Astrocyte (in vitro differentiated cells and primary cell): ENCODE results near the gene CACNA2D4. TPM values are rescaled to one million over a fixed set of nuclear protein-coding genes. Genes with fewer than 3 reads are reported as not detected.
A peak's percentile ranks its signal among the peaks of the same experiment; 100 is the strongest.

Experiments used
- DNase-seq: peaks from one replicate; pipeline ENCODE4 v3.0.0-alpha.2; 2010; ENCODE audit warnings: low read depth
- FAIRE-seq: peaks from 2 replicates; lab custom pipeline; 2011; peaks lifted over from hg19 to GRCh38; lab: Jason Lieb, UNC
- H2AFZ ChIP-seq: 2 replicates; pipeline ENCODE4 v1.6.0; 2012; ENCODE audit warnings: low read depth, low read length, inconsistent platforms
- H3K27ac ChIP-seq: 2 replicates; pipeline ENCODE4 v1.5.1; 2011; ENCODE audit warnings: low read depth, low read length, inconsistent platforms
- H3K27me3 ChIP-seq: 2 replicates; pipeline ENCODE4 v1.6.0; 2011; ENCODE audit warnings: low read length, inconsistent platforms; ENCODE audit not compliant: insufficient read depth
- H3K36me3 ChIP-seq: 2 replicates; pipeline ENCODE4 v1.5.1; 2011; ENCODE audit warnings: low read length, inconsistent platforms; ENCODE audit not compliant: insufficient read depth
- H3K4me1 ChIP-seq: 2 replicates; pipeline ENCODE4 v1.5.1; 2011; ENCODE audit warnings: low read length, inconsistent platforms; ENCODE audit not compliant: insufficient read depth
- H3K4me2 ChIP-seq: 2 replicates; pipeline ENCODE4 v1.6.0; 2012; ENCODE audit warnings: low read length, inconsistent platforms
- H3K4me3 ChIP-seq: 2 replicates; pipeline ENCODE4 v1.5.1; 2011; ENCODE audit warnings: low read depth, mild to moderate bottlenecking, low read length, inconsistent platforms; ENCODE audit not compliant: insufficient read depth
- H3K79me2 ChIP-seq: 2 replicates; pipeline ENCODE4 v1.6.0; 2012; ENCODE audit warnings: mild to moderate bottlenecking, low read length, inconsistent platforms; ENCODE audit not compliant: insufficient read depth
- H3K9ac ChIP-seq: 2 replicates; pipeline ENCODE4 v1.6.0; 2012; ENCODE audit warnings: mild to moderate bottlenecking, low read length, inconsistent platforms
- H3K9me3 ChIP-seq: 2 replicates; pipeline ENCODE4 v1.5.1; 2012; ENCODE audit warnings: low read depth, mild to moderate bottlenecking, low read length, inconsistent platforms; ENCODE audit not compliant: insufficient read depth
- H4K20me1 ChIP-seq: 2 replicates; pipeline ENCODE4 v1.6.0; 2012; ENCODE audit warnings: low read length, inconsistent platforms; ENCODE audit not compliant: insufficient read depth
- H3K27ac Mint-ChIP-seq: one replicate; pipeline ENCODE4 v1.8.0; 2021; ENCODE audit warnings: mild to moderate bottlenecking, mixed read lengths; ENCODE audit not compliant: unreplicated experiment
- H3K27me3 Mint-ChIP-seq: one replicate; pipeline ENCODE4 v1.8.0; 2021; ENCODE audit warnings: low read depth, mixed read lengths; ENCODE audit not compliant: unreplicated experiment
- H3K36me3 Mint-ChIP-seq: one replicate; pipeline ENCODE4 v1.8.0; 2021; ENCODE audit warnings: low read depth, mixed read lengths; ENCODE audit not compliant: unreplicated experiment
- H3K4me1 Mint-ChIP-seq: one replicate; pipeline ENCODE4 v1.8.0; 2021; ENCODE audit warnings: low read depth, mixed read lengths; ENCODE audit not compliant: unreplicated experiment
- H3K4me3 Mint-ChIP-seq: one replicate; pipeline ENCODE4 v1.8.0; 2021; ENCODE audit warnings: mild to moderate bottlenecking, moderate library complexity, mixed read lengths; ENCODE audit not compliant: unreplicated experiment
- H3K9me3 Mint-ChIP-seq: one replicate; pipeline ENCODE4 v1.8.0; 2021; ENCODE audit warnings: mild to moderate bottlenecking, mixed read lengths; ENCODE audit not compliant: unreplicated experiment
- EZH2 ChIP-seq: IDR thresholded peaks from 2 replicates; pipeline ENCODE4 v1.6.1; 2012; ENCODE audit warnings: mild to moderate bottlenecking, low read length, inconsistent platforms; ENCODE audit not compliant: insufficient read depth
- total RNA-seq: library from RNA; stranded (reverse); gene quantifications from 2 replicates; pipeline ENCODE4 v1.2.1, GENCODE V29; 2021
- TF ChIP-seq, protein P1 (sequence below): IDR thresholded peaks from 2 replicates; pipeline ENCODE4 v1.5.1; 2011; ENCODE audit warnings: low read depth, mild to moderate bottlenecking, inconsistent platforms, low read length, moderate library complexity; ENCODE audit not compliant: insufficient read depth

The CACNA2D4 gene
- total RNA-seq, 1 donor from 2014 or later, result 0.09 TPM

DNA sequence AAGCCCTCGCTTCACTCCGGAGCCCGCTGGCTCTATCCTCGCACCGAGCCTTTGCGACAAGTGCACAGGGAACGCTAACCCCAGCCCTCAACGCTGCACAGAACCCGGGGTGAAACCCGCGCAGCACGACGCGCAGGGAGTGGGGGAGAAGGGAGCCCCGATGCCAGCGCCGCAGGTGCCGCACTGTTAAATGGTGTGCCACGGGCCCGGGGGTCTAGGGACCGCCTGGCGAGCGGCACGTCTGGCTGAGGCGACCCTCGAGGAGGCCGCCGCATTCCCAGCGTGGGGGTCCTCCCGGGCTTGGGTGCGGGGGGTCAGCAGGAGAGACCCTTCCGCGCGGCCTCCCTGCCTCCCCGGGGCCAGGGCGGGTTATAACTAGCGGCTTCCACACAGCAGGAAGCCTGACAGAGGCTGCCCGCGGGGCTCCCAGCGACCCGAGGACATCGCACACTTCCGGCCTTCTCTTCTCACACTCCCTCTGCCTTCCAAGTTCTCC lies 121.9 kb downstream of the CACNA2D4 start:
- FAIRE-seq (no peak), DNase-seq (no peak)
- Histone ChIP-seq H3K79me2 (no peaks in the 10 kb centered on the region), H3K9me3 (no peaks in the 10 kb centered on the region), H3K4me1 (peaks cover 9% of the 10 kb centered on the region), H4K20me1 (peaks cover under 1% of the 10 kb centered on the region), H3K4me3 (peak overlapping the region; percentile 50), H3K27me3 (no peaks in the 10 kb centered on the region), H3K9ac (no peak overlapping the region), H3K36me3 (no peaks in the 10 kb centered on the region), H3K27ac (no peak overlapping the region), H2AFZ (peak overlapping the region; percentile 78), H3K4me2 (peak overlapping the region; percentile 89)
- peaks cover 2% of the 10 kb centered on the region for H3K36me3 Mint-ChIP-seq
- TF ChIP-seq, protein P1, sequence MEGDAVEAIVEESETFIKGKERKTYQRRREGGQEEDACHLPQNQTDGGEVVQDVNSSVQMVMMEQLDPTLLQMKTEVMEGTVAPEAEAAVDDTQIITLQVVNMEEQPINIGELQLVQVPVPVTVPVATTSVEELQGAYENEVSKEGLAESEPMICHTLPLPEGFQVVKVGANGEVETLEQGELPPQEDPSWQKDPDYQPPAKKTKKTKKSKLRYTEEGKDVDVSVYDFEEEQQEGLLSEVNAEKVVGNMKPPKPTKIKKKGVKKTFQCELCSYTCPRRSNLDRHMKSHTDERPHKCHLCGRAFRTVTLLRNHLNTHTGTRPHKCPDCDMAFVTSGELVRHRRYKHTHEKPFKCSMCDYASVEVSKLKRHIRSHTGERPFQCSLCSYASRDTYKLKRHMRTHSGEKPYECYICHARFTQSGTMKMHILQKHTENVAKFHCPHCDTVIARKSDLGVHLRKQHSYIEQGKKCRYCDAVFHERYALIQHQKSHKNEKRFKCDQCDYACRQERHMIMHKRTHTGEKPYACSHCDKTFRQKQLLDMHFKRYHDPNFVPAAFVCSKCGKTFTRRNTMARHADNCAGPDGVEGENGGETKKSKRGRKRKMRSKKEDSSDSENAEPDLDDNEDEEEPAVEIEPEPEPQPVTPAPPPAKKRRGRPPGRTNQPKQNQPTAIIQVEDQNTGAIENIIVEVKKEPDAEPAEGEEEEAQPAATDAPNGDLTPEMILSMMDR, result no peak
- TF ChIP-seq EZH2, result peak; percentile 48
- peaks cover 4% of the 10 kb centered on the region for H3K27me3 Mint-ChIP-seq
- H3K27ac Mint-ChIP-seq, result no peak overlapping the region
- H3K4me1 Mint-ChIP-seq, result no peaks in the 10 kb centered on the region
- no peak overlapping the region for H3K4me3 Mint-ChIP-seq
- no peaks in the 10 kb centered on the region for H3K9me3 Mint-ChIP-seq

DNA sequence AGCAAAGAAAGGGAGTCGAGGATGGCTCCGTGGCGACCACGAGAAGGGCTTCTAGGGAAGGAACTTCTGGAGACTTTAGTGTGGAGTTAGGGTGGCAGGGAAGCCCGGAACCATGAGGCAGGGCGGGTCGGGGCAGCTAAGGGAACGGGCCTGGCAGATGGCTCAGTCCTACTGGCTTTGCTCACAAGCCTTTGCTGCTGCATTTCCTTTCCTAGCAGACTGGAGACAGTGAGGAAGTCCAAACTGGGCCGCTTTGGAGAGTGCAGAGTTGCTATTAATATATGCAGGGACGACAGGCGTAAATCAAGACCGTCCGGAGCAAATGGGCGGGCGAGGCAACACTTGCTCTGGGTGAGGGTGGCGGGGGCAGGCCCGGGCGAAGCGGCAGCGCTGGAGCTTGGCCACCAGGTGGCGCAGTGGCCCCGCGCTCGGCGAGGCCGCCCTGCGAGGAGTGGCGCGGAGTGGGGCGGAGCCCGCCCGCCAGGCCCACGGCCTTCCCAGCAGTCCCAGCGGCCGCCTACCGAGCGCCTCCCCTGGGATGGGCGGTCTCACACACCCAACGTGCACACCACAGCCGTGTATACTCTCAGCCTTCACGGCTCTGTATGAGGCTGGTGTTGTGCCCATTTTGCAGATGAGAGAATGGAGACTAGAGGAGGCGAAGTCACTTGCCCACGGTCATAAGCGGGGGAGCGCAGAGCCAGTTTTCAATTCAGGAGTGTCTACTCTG lies 122.5 kb downstream of the CACNA2D4 start:
- H3K4me3 Mint-ChIP-seq, result no peak overlapping the region
- no peak overlapping the region for H3K27ac ChIP-seq
- TF ChIP-seq, protein P1, result peak; percentile 58
- no peak for TF ChIP-seq EZH2
- peak overlapping the region; percentile 32 for H3K9ac ChIP-seq
- FAIRE-seq (no peak), DNase-seq (peak; percentile 58)
- no peaks in the 10 kb centered on the region for H3K27me3 ChIP-seq
- H3K79me2 ChIP-seq, result no peaks in the 10 kb centered on the region
- H4K20me1 ChIP-seq, result peaks cover 4% of the 10 kb centered on the region
- no peaks in the 10 kb centered on the region for H3K4me1 Mint-ChIP-seq
- H2AFZ ChIP-seq, result peak overlapping the region; percentile 78
- H3K36me3 Mint-ChIP-seq, result peaks cover 2% of the 10 kb centered on the region
- peaks cover 9% of the 10 kb centered on the region for H3K4me1 ChIP-seq
- peaks cover 4% of the 10 kb centered on the region for H3K27me3 Mint-ChIP-seq
- no peaks in the 10 kb centered on the region for H3K36me3 ChIP-seq
- H3K9me3 Mint-ChIP-seq, result no peaks in the 10 kb centered on the region
- peak overlapping the region; percentile 89 for H3K4me2 ChIP-seq
- H3K9me3 ChIP-seq, result no peaks in the 10 kb centered on the region
- no peak overlapping the region for H3K27ac Mint-ChIP-seq
- H3K4me3 ChIP-seq, result peak overlapping the region; percentile 50
